ENCODE results near the gene MYO19.
A peak's percentile ranks its signal among the peaks of the same experiment; 100 is the strongest.

MYO19 gene, protein sequence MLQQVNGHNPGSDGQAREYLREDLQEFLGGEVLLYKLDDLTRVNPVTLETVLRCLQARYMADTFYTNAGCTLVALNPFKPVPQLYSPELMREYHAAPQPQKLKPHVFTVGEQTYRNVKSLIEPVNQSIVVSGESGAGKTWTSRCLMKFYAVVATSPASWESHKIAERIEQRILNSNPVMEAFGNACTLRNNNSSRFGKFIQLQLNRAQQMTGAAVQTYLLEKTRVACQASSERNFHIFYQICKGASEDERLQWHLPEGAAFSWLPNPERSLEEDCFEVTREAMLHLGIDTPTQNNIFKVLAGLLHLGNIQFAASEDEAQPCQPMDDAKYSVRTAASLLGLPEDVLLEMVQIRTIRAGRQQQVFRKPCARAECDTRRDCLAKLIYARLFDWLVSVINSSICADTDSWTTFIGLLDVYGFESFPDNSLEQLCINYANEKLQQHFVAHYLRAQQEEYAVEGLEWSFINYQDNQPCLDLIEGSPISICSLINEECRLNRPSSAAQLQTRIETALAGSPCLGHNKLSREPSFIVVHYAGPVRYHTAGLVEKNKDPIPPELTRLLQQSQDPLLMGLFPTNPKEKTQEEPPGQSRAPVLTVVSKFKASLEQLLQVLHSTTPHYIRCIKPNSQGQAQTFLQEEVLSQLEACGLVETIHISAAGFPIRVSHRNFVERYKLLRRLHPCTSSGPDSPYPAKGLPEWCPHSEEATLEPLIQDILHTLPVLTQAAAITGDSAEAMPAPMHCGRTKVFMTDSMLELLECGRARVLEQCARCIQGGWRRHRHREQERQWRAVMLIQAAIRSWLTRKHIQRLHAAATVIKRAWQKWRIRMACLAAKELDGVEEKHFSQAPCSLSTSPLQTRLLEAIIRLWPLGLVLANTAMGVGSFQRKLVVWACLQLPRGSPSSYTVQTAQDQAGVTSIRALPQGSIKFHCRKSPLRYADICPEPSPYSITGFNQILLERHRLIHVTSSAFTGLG

GRCh38 chr17:36534840-36535668 is at the start of gene MYO19, which contains the start of gene PIGW:
Gene MYO19, minus strand, starts transcription at chr17:36534868. Its CDS starts 2,330 bp downstream, at chr17:36532538.
Gene PIGW, plus strand, starts transcription at chr17:36534987. Its CDS starts 2,115 bp downstream, at chr17:36537102.
- peak; percentile 95 to 96 for DNase-seq

GRCh38 chr17:36583787-36584186 is 49.1 kb upstream of the MYO19 start:
- DNase-seq = no peak

GRCh38 chr17:36578671-36579070 is 44.0 kb upstream of the MYO19 start:
- DNase-seq = no peak

- no peak for DNase-seq
Measured at GRCh38 chr17:36576793-36577192, 42.1 kb upstream of the MYO19 start.

GRCh38 chr17:36575028-36575427 is 40.4 kb upstream of the MYO19 start:
- no peak for DNase-seq

GRCh38 chr17:36566081-36566480 is 31.4 kb upstream of the MYO19 start:
- no peak for DNase-seq

DNA sequence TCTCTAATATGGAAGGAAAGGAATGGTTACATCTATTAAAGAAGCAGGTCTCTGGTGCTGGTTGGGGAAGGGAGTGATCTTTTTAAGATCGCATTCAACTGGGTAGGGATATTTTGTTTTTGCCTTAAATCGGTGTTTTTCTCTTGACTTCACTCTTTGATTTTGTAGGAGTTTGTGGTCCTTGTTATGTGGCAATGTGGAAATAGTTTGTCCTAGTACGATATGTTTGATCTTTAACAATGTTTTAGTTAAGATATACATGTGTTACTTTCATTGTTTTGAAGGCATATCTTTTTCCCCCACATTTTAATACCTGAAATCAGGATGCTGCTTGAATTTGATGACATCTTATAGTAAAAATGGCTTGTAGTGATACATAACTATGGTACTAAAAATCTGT is 18.8 kb upstream of the MYO19 start:
- DNase-seq = no peak

DNA sequence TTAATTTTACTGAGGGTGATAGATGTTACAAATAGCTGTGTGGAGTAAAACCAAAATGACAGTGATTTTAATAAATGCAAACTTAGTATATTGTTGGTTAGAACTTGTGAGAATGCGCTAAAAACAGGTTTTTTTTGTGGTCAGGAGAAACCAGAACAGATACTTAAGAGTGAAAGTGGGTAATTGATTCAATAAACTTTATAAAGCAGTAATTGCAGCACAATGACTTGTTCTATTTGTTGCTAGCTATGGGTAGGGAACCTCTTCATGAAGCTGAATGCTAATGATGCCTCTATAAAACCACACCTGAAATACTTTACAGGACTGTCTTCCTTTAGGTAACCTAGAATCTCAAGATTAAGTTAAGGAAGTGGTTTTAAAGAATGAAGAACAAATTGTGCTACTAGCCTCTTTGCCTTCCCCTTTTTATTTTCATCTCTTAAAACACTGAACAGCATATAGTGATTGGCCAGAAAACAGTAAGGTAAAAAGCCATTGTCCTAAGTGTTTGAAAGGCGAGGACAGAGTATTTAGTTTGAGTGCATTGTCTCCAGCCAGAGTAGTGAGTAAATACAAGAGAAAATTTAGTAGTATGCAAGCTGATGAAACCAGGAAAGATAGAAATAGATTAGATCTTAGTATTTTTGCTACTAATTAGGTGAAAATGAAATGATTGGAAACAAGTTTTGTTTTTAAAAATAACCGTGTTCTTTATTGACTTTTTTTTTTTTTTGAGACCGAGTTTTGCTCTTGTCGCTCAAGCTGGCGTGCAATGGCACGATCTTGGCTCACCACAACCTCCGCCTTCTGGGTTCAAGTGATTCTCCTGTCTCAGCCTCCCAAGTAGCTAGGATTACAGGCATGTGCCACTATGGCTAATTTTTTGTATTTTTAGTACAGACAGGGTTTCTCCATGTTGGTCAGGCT is 16.1 kb upstream of the MYO19 start:
- no peak for DNase-seq

DNA sequence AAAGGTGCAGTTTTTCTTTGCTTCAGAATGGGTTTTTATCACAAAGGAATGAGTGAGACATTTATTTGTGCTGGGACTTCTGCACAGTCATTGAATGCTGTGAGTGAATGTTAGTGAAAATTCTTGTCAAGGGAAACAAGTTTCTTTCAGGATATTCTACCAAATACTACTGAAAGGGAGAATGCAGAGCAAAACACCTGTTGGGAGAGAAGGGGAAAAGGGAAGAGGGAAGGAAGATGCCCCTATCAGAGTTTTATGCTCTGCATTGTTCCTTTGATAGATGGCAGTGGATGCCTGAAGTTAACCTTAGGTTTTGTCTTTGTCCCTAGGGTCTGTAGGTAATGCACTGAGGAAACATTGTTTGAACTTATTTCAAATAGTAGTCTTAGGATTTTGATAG is 13.1 kb upstream of the MYO19 start:
- no peak for DNase-seq

DNA sequence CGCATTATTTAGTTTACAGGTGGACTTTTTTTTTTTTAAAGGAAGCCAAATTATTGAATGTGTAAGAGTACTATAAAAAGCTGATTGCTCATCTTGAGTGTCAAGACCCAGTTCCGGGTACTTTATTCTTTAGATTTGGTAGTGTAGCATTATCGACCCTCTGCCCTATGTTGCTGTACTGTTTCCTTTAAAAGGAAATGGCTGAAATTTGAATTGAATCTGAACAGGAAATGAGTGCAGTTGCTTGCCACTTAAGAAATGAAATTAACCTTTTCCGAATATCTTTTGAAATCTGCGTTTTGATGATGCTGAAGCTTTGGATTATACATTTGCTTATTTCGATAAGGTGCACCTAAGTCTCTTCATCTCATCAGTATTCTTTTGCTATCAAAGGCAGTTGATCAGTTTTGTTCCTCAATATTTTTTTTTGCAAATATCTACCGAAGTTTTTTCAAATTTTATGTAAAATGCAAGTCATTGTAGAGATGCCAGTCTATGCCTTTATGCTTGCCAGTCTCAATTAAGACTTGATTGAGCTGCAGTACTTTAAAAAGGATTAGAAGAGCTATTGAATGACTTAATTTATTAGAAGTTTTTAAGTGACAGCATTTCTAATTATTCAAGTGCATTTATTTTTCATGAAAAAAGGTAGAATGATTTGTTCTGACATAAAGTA is 11.9 kb upstream of the MYO19 start:
- DNase-seq = peak in 1 of 2 experiments; percentile 25

DNA sequence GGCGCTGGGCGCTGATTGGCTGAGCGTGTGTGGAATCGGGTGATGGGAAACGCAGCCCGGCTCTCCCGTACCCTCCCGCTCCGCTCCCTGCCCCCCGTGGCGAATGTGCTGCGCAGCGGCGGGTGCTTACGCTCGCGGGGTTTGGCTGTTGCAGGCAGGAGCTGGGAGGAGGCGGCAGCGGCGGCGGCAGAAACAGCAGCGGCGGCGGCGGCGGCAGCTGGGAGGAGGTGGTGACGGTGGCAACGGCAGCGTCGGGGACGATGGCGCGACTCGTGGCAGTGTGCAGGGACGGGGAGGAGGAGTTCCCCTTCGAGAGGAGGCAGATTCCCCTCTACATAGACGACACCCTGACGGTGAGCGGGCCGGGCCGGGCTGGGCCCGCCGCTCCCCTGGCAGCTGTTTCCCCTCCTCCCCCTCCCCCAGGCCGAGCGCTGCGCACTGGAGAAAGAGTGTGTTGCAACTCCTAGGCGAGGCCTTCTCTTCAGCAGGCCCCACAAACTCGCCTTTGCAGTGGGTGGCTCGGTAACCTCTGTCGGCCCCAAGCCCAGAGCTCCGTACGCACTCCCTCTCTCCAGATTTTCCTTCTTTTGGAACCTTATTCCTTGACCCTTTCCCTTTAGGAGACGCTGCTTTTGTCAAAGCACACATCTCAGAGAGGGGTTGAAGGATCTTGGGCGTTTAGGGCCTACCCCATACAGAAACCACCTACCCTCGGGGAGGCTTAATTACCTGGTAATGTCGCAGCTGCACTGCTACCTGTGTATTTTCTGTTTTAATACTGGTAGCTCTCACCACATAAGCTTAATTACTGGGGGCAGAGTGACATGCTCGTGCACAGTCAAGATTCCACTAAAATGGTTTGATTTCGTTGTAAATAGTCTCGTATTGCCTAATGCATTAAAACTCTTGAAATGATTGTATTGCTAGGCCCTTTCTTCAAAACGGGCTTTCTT is 11.1 kb upstream of the MYO19 start:
- peak; percentile 99 for DNase-seq

DNA sequence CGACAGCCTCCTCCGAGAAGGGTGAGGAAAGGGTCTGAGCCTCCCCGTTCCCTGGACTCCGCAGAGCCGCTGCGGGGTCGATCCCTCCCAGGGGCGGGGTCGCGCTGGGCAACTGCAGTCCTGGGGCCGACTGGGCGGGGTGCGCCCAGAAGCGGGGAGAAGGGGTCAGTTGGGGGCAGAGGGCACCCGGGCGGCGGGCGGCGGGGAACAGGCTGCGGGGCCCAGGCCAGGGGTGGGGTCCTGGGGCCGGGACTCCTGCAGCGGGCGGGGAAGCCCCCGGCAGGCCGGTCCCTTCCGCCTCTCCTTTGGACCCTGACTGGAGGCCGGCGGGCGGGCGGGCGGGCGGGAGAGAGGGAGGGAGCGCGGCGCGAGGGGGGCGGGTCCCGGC is 10.4 kb upstream of the MYO19 start:
- no peak for DNase-seq

DNA sequence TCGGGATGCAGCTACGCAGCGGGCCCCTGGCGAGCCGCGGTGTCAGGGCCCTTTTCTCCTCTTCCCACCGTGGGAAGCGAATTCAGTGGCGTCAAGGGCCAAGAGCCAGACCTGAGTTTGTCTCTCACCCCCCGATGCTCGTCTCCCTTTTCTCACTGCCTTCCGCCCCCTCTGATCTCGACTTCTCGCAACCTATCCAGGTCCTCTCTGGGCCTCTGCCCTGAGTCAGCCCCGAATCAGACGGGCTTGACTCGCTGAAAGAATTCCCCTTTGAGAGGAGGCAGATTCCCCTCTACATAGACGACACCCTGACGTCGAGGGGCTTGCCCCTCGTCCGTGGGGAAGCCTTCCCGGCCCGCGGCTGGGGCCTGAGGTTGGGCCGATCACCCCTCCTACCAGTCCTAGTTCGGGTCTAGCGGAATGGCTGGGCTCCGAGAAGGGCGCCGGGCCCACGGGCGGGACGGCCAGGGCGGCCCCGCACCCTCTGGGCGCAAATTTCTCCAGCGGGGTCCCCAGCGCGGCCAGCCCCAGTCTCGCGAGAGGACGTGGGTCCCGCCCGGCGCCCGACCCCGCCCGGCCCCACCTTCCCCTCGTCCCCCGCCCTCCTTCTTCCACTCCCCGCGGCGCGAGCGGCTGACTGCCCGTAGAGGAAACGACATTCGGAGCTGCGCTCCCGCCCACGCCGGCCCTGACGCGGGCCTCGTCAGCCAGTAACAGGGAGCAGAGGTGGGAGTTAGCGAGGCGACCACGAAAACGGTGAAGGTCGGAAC is 9.8 kb upstream of the MYO19 start, which contains the start of gene GGNBP2:
Gene GGNBP2, plus strand, starts transcription at position 613 of the 770 bp plus-strand sequence. CDS start 806 bp downstream, outside the sequence.
- peak; percentile 95 to 97 for DNase-seq

GRCh38 chr17:36544044-36544306 is 9.3 kb upstream of the MYO19 start:
- peak in 1 of 2 experiments; percentile 62 for DNase-seq

- no peak for DNase-seq
Measured at GRCh38 chr17:36542755-36543154, 8.1 kb upstream of the MYO19 start.

DNA sequence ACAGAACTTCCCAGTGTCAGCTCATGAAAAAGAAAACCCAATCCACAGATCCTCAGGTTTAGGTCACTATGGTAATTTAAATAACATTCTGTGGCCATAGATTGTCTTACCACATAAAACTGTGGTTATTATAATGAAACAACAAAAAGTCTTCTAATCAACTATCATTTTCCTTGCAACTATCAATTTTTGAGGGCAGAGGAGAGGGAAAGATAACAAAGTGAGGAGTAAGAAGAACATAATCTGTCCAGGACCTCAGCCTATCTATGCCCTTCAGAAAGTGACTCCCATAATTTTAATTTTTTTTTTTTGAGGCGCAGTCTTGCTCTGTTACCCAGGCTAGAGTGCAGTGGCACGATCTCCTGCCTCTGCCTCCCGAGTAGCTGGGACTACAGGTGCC is 6.0 kb upstream of the MYO19 start:
- no peak for DNase-seq

- no peak for DNase-seq
Measured at GRCh38 chr17:36535669-36536081, 1.0 kb upstream of the MYO19 start.

DNA sequence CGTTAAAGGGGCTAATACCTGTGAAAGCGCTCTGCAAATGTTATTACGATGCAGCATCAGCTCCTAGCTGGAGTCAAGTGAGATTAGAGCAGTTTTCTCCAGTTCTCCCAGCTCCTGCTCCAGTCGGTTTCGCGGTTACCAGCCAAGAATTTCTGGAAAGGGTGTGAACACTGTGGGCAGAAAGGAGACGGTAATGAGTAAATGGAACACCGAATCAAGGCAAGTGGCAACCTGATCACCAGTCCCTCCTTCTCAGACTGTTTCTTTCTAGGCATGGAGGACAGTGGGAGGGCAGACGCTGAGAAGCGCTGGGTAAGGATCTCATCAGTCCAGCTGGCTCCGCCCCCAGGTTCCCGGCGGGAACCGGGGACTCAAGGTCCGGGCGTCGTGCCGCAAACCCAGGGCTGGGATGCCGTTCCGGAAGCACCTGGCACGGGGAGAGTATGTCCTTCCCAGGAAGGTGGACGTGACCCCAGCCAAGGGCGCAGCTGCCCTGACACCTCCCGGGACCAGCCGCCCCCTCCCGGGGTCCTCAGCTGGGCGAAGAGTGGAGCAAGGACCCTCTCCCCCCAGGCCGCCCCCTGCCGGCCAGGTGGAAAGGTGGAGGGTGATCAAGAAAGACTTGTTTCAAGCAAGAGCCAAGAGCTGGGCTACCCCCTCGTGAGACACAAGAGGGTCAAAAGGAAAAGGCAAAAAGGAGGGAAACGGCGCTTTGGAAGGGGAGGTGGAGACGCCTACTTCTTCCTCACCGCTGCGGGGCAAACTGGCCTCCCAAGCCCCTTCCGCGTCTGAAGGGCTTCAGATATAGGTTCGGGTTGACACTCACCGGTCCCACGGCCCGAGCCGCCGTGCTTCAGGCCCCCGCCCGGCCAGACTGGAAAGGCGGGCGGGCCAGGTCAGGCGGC is 481 bp downstream of the MYO19 start:
- DNase-seq = peak; percentile 78 to 89

Data from NCI-H2081 (cell line).